ENCODE results near the gene KRTAP10-6.
"Not testable (repeated sequence)": the region's sequence is repeated elsewhere in the genome, so short reads cannot be mapped to it uniquely, and the experiment has no call there.

KRTAP10-6 gene

GRCh38 chr21:44578371-44579055, 13.8 kb downstream of the KRTAP10-6 start:
- no peak for DNase-seq (ENCODE audit: low read depth)

- DNase-seq (ENCODE audit: low read depth): no peak
These were observed 16.3 kb downstream of the KRTAP10-6 start for GRCh38 chr21:44576025-44576420.

GRCh38 chr21:44575307-44576024, 16.8 kb downstream of the KRTAP10-6 start:
- DNase-seq (ENCODE audit: low read depth): no peak

- DNase-seq (ENCODE audit: low read depth): no peak
These were observed 17.6 kb downstream of the KRTAP10-6 start for GRCh38 chr21:44574457-44575306.

GRCh38 chr21:44573630-44574456, 18.5 kb downstream of the KRTAP10-6 start, which contains the start of gene KRTAP10-4:
Gene KRTAP10-4 (plus strand): TSS chr21:44573729. CDS start chr21:44573759, 30 bp downstream.
- not testable (repeated sequence) for DNase-seq (ENCODE audit: low read depth)

- no peak for DNase-seq (ENCODE audit: low read depth)
These were observed 19.2 kb downstream of the KRTAP10-6 start for GRCh38 chr21:44572959-44573583.

GRCh38 chr21:44571844-44572782, 20.2 kb downstream of the KRTAP10-6 start:
- no peak for DNase-seq (ENCODE audit: low read depth)

- DNase-seq (ENCODE audit: low read depth): no peak
These were observed 21.0 kb downstream of the KRTAP10-6 start for GRCh38 chr21:44571296-44571695.

- no peak for DNase-seq (ENCODE audit: low read depth)
These were observed 22.3 kb downstream of the KRTAP10-6 start for GRCh38 chr21:44569861-44570517.

GRCh38 chr21:44568667-44569556, 23.4 kb downstream of the KRTAP10-6 start:
- no peak for DNase-seq (ENCODE audit: low read depth)

GRCh38 chr21:44568261-44568660, 24.0 kb downstream of the KRTAP10-6 start:
- no peak for DNase-seq (ENCODE audit: low read depth)

- DNase-seq (ENCODE audit: low read depth): no peak
These were observed 24.7 kb downstream of the KRTAP10-6 start for GRCh38 chr21:44567481-44568171.

GRCh38 chr21:44566403-44566802, 25.9 kb downstream of the KRTAP10-6 start:
- no peak for DNase-seq (ENCODE audit: low read depth)

GRCh38 chr21:44564886-44565598, 27.3 kb downstream of the KRTAP10-6 start:
- DNase-seq (ENCODE audit: low read depth): no peak

- DNase-seq (ENCODE audit: low read depth): no peak
These were observed 28.2 kb downstream of the KRTAP10-6 start for GRCh38 chr21:44564099-44564498.

GRCh38 chr21:44558695-44559094, 33.6 kb downstream of the KRTAP10-6 start, which contains the start of gene KRTAP10-3:
Gene KRTAP10-3 (minus strand): TSS chr21:44558795. CDS start chr21:44558715, 80 bp downstream.
- no peak for DNase-seq (ENCODE audit: low read depth)

GRCh38 chr21:44558329-44558675, 34.0 kb downstream of the KRTAP10-6 start:
- DNase-seq (ENCODE audit: low read depth): not testable (repeated sequence)

Measured in activated T-cell treated with anti-CD3 and anti-CD28 coated beads for 48 hours (primary cell).